Stimulated activated CD4-positive, alpha-beta T cell treated with anti-CD3 and anti-CD28 coated beads, Interleukin-4, amount 100 ng/mL, for 24 hours (primary cell): ENCODE measurements around the gene RNF146.
"Not testable (repeated sequence)": the region's sequence is repeated elsewhere in the genome, so short reads cannot be mapped to it uniquely, and the experiment has no call there.

ENCODE experiments used
- DNase-seq: peaks from one replicate; pipeline ENCODE4 v3.0.0-alpha.2; 2020

RNF146 gene

DNA sequence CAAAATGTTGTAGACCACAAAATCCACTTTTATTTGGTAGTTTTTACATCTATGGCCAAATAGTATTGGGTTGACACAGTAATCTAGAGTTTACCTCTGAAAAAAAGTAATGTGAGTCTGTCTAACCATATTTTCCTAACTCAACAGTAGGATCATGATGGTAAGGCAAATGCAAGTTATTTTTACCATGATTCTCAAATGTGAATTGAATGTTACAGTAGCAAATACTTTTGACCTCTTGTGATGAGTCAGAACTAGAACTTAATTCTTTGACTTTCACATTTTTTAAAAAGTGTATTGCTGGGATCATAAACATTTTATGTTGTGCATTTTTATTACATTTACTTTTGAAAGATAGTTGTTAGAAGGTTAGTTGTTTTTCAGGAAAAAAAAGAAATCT, 22.0 kb downstream of the RNF146 start:
- DNase-seq = no peak

DNA sequence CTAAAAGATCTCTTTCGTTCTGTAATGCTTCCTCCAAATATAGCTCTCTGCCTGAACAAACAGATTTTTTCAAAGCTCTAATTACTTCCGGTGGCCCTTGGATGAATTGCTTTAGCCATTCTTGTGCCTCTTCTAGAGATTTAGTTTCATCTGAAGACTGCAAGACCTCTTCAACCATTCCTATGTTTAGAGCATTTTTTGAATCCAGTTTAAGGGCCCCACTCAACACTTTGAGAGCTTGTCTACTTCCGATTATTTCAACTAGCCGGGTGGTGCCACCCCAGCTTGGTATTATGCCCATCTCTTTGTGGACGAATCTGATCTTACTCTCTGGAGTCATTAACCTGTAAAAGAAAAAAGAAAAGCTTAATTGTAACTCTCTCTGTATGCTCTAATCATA, 23.3 kb downstream of the RNF146 start:
- DNase-seq = no peak

GRCh38 chr6:127290391-127291265, 24.0 kb downstream of the RNF146 start:
- DNase-seq = no peak

GRCh38 chr6:127291495-127291894, 24.8 kb downstream of the RNF146 start:
- no peak for DNase-seq

DNA sequence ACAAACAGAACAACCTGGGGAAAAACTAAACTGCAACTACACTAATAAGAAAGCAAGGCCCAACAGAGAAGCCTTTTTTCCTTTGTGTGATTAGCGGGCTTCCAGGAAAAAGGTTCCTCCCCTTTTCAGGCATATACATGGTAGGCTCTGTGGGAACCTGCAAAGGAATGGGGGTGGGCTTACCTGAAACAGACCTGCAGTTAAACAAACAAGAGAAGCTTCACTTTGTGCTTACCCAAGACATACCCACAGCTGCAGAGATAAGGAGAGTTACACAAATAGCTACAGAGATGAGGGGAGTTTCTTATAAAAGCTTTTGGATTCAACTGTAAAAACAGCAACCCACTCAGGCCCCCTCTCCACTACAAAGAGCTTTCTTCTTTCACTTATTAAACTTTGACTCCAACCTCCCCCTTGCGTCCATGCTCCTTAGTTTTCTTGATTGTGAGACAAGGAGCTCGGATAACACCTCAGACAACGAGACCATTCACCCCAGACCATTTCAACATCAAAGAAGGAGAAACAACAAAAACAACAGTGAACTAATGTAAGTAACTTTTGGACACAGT, 30.9 kb downstream of the RNF146 start:
- no peak for DNase-seq

DNA sequence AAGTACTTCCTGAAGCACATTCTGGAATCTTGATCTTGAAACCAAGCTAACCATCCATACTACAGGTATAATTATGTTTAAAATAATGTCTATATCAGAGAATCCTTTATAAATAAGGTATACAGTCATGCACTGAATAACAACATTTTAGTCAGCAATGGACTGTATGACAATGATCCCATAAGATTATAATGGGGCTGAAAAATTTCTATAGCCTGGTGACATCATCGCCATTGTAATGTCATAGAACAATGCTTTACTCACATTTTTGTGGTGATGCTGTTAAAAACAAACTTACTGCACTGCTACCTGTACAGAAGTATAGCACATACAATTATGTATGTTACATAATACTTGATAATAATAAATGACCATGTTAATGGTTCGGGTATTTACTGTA, 31.8 kb downstream of the RNF146 start:
- no peak for DNase-seq

GRCh38 chr6:127299522-127300240, 33.0 kb downstream of the RNF146 start:
- DNase-seq = no peak

DNA sequence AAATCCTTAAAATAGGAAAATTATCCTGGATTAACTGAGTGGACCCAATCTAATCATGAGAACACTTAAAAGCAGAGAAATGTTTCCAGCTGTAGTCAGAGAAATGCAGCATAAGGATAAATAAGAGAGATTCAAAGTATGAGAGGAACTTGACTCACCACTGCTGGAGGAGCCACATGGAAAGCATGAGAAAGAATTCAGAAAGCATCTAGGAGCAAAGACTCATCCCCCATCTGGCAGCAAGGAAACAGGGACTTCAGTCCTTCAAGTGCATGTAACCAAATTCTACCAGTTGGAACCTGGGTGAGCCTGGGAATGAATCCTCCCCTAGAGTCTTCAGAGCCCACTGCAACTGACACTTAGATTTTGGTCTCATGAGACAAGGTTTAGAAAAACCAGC, 33.7 kb downstream of the RNF146 start:
- DNase-seq = no peak

DNA sequence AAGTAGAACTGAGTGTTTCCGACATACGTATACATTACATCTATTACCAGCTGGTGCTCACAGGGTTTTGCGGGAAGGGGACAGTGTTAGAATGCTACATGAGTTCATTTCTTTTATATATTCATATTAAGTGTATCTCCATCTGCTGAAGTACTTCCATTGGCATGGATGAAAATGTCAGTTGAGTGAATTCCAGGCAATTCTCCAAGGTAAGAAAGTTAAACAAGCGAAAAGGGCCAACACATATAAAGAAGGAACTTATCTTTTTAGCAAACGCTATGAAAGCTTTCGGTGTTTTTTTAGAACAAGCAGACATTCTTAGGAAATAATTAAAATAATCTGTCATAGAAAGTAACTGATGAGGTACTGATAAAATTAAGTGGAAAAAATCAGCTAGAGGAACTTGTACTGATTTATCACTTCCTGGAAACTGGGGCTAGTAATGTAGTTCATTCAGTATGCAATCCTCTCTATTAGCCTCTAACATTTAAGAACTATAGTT, 34.6 kb downstream of the RNF146 start:
- no peak for DNase-seq

GRCh38 chr6:127302728-127303660, 36.3 kb downstream of the RNF146 start:
- DNase-seq = peak; percentile 50

DNA sequence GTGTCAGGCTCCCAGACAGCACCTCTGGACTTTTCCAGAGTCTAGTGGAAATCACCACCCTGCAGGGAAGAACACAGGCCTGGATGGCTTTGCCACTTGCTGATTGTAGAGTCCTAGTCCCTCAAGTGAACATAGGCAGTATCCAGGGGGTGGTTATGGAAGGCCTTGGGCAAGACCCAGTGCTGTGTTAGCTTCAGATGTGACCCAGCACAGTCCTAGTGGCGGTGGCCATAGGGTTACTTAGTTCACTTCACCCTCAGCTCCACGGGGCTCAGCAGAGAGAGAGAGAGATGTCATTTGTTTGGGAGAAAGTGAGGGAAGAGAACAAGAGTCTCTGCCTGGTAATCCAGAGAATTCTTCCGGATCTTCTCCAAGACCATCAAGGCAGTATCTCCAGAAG, 37.3 kb downstream of the RNF146 start:
- DNase-seq = no peak

- DNase-seq = no peak
Observed at GRCh38 chr6:127305741-127306140, 39.1 kb downstream of the RNF146 start.

GRCh38 chr6:127317388-127318128, 50.9 kb downstream of the RNF146 start:
- no peak for DNase-seq

DNA sequence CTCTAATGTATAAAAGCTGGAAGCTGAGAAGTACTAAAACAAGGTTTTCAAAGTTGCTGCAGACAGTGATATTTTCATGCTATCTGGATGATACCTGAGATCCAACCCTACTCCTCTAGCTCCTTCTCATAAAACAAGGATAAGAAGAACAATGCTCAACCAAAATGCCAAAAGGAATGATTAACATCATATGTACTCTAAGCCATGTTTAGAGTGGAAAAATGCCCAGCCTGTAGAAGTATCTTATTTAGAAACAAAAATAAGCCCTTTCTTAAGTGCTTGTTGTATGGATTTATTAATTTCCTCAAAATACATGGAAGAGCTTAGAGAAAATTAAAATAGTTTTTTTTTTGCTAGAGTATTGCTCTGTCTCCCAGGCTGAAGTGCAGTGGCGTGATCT, 53.0 kb downstream of the RNF146 start:
- DNase-seq = no peak

GRCh38 chr6:127328043-127328609, 61.5 kb downstream of the RNF146 start:
- DNase-seq = no peak

GRCh38 chr6:127331256-127331655, 64.6 kb downstream of the RNF146 start:
- not testable (repeated sequence) for DNase-seq

DNA sequence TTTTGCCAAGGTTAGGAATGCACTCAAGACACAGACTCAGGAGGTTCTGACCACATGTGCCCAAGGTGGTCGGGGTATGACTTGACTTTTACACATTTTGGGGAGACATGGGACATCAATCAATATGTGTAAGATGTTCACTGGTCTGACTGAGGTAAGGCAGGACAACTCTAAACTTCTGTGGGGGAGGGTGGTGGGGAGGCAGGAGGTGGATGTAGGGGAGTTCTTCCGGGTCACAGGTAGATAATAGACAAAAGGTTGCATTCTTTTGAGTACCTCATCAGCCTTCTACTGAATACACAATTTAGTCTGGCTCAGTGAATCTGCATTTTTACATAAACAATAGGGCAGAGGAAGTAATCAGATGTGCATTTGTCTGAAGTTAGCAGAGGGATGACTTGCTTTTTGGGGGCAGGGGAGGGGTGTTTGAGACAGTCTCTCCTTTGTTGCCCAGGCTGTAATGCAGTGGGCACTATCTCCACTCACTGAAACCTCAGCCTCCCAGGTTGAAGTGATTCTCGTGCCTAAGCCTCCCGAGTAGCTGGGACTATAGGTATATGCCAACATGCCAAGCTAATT, 65.8 kb downstream of the RNF146 start:
- no peak for DNase-seq
